Nephron (organoid): ENCODE data around the gene FADS6.

Experiments
- H3K27ac Mint-ChIP-seq, 3 experiments: 2 replicates each; pipeline ENCODE4 v1.8.0; 2020; ENCODE audit warnings: mixed read lengths in 3 of 3, mild to moderate bottlenecking in 2 of 3, moderate library complexity in 1 of 3
- H3K27me3 Mint-ChIP-seq: 2 replicates; pipeline ENCODE4 v1.8.0; 2021; ENCODE audit warnings: low read depth, mild to moderate bottlenecking, moderate library complexity, mixed read lengths
- H3K36me3 Mint-ChIP-seq: 2 replicates; pipeline ENCODE4 v1.8.0; 2020; ENCODE audit warnings: low read depth, mixed read lengths
- H3K4me1 Mint-ChIP-seq: 2 replicates; pipeline ENCODE4 v1.8.0; 2020; ENCODE audit warnings: mixed read lengths
- H3K4me3 Mint-ChIP-seq, 3 experiments: 2 replicates each; pipeline ENCODE4 v1.8.0; 2020; ENCODE audit warnings: mild to moderate bottlenecking in 3 of 3, mixed read lengths in 3 of 3, moderate library complexity in 2 of 3
- H3K9me3 Mint-ChIP-seq: 2 replicates; pipeline ENCODE4 v1.8.0; 2020; ENCODE audit warnings: mixed read lengths
- TF ChIP-seq, protein P1 (sequence below), 3 experiments: fragments of 200-600 bp; sonication (generic); IDR thresholded peaks; one replicate each; pipeline ENCODE4 v1.5.0; 2021; ENCODE audit warnings: antibody characterized with exemption in 3 of 3; ENCODE audit not compliant: unreplicated experiment in 3 of 3

The FADS6 gene

DNA sequence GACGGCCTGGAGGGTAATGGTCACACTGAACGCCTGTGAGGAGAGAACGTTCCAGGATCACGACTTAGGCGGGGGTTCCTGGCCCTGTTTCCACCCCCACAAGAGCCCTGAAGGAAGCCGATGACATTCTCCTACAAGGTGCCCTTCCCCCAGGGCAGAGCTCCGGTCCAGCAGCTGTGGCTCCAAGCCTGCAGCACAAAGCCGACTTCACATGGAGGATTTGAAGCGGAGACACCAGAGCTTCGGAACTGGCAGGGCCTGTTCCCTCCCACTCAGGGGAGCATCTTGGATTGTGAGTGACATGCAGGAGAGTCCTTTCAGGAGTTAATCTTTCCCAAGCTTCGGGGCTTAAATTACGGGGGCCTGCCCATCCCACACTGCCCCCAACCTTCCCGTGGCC, 5.0 kb downstream of the FADS6 start:
- no peaks in the 10 kb centered on the region for H3K36me3 Mint-ChIP-seq
- peaks cover 2% of the 10 kb centered on the region for H3K9me3 Mint-ChIP-seq
- TF ChIP-seq, protein P1, sequence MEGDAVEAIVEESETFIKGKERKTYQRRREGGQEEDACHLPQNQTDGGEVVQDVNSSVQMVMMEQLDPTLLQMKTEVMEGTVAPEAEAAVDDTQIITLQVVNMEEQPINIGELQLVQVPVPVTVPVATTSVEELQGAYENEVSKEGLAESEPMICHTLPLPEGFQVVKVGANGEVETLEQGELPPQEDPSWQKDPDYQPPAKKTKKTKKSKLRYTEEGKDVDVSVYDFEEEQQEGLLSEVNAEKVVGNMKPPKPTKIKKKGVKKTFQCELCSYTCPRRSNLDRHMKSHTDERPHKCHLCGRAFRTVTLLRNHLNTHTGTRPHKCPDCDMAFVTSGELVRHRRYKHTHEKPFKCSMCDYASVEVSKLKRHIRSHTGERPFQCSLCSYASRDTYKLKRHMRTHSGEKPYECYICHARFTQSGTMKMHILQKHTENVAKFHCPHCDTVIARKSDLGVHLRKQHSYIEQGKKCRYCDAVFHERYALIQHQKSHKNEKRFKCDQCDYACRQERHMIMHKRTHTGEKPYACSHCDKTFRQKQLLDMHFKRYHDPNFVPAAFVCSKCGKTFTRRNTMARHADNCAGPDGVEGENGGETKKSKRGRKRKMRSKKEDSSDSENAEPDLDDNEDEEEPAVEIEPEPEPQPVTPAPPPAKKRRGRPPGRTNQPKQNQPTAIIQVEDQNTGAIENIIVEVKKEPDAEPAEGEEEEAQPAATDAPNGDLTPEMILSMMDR (IDR thresholded peaks at IDR 0.05; ENCODE audit: unreplicated experiment in 3 of 3): no peak
- no peak overlapping the region for H3K4me3 Mint-ChIP-seq
- H3K27ac Mint-ChIP-seq: no peak overlapping the region
- no peaks in the 10 kb centered on the region for H3K4me1 Mint-ChIP-seq
- peaks cover 63% of the 10 kb centered on the region for H3K27me3 Mint-ChIP-seq

DNA sequence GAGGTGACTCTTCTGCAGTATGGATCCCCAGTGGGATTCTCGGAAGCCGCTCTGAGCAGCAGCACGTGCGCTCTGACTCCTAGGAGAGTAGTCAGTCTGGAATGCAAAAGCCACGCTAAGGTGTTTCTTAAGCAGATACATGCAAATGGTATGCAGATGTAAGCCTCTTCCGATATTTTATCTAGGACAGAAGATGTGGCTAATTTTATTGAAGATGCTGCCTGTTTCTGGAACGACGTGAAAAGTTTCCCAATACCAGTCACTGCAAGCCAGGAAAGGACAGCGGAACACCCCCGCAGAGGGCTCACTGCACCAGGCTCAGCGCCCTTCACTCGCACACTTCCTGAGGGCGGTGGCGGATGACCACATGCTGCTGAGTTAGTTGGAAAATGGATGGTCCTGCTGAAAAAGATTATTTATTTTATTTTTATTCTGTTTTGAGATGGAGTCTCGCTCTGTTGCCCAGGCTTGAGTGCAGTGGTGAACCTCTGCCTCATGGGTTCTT, 10.1 kb downstream of the FADS6 start:
- H3K4me1 Mint-ChIP-seq: no peaks in the 10 kb centered on the region
- TF ChIP-seq, protein P1 (IDR thresholded peaks at IDR 0.05; ENCODE audit: unreplicated experiment in 3 of 3): no peak
- peaks cover 26% of the 10 kb centered on the region for H3K27me3 Mint-ChIP-seq
- no peak overlapping the region for H3K27ac Mint-ChIP-seq
- no peaks in the 10 kb centered on the region for H3K36me3 Mint-ChIP-seq
- no peak overlapping the region for H3K4me3 Mint-ChIP-seq
- peaks cover 2% of the 10 kb centered on the region for H3K9me3 Mint-ChIP-seq

DNA sequence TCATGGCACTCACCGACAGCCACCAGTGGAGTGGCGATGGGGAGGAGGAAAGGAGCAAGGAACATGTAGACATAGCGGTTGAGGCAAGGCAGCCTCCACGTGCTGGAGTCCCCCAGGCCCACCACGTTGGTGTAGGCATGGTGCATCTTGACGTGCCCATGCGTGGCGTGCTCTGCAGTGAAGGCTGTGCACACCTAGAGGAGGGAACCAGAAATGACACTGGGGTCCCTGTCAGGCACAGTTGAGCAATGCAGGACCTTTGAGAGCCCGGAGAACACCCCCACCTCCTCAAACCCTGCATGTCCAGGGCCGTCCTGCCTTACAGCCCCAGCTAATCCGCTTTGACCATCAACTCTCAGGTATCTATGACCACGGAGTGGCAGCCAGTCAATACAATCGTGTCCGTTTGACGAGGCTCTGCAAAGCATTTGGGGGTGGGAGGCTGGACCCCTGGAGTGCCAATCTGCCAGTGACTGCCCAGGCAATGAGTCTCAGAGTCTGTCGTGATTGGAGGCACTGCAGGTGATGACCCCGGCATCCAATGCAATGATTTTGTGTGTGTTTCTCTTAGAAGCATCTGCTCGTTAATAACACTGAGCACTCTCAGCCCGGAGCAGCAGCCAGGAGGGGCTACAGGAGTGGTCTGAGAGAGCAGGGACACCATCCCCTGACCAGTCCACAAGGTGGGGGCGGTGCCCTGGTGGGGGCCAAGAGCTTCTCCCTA, 10.8 kb downstream of the FADS6 start:
- no peak overlapping the region for H3K4me3 Mint-ChIP-seq
- no peak overlapping the region for H3K27ac Mint-ChIP-seq
- H3K36me3 Mint-ChIP-seq: no peaks in the 10 kb centered on the region
- peaks cover 29% of the 10 kb centered on the region for H3K27me3 Mint-ChIP-seq
- TF ChIP-seq, protein P1 (IDR thresholded peaks at IDR 0.05; ENCODE audit: unreplicated experiment in 3 of 3): no peak
- H3K9me3 Mint-ChIP-seq: peaks cover 2% of the 10 kb centered on the region
- H3K4me1 Mint-ChIP-seq: no peaks in the 10 kb centered on the region

DNA sequence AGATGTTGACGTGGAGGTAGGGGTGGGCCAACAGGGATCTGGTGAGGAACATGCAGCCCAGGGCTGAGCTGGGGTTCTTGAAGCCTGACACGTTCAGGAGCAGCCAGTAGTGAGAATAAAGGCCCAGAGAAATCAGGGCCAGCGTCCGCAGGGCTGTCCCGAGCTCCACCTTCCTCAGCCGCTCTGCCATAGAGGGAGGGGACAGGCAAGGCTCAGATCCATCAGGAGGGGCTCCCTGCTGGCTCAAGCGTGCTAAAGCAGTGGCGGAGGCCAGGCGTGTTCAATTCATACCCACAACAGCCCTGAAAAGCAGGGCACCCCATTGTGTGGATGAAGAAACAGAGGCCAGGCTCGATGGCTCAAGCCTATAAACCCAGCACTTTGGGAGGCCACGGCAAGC, 12.4 kb downstream of the FADS6 start:
- Mint-ChIP-seq H3K27me3 (peaks cover 28% of the 10 kb centered on the region), H3K36me3 (no peaks in the 10 kb centered on the region), H3K4me1 (no peaks in the 10 kb centered on the region), H3K9me3 (no peaks in the 10 kb centered on the region), H3K27ac (no peak overlapping the region), H3K4me3 (no peak overlapping the region)
- TF ChIP-seq, protein P1 (IDR thresholded peaks at IDR 0.05; ENCODE audit: unreplicated experiment in 3 of 3): no peak

DNA sequence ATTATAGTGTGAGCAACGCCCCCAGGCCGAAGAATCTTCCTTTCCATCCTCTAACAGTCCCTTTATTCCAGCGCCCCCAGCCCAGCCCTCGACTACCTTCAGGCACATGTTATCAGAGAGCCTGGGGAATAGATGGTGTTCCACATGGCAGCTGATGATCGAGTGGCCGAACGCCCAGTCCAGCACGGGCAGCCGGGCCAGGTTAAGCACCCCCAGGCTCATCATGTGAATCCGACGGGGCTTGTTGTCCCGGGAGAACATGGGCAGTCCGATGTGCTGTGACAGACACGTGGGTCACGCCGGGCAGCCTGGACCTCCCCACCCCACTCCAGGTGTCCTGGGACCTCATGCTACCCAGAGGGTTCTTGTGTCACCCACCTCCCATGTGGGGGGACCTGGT, 14.1 kb downstream of the FADS6 start:
- H3K27me3 Mint-ChIP-seq: peaks cover 26% of the 10 kb centered on the region
- TF ChIP-seq, protein P1 (IDR thresholded peaks at IDR 0.05; ENCODE audit: unreplicated experiment in 3 of 3): no peak
- no peaks in the 10 kb centered on the region for H3K9me3 Mint-ChIP-seq
- no peak overlapping the region for H3K4me3 Mint-ChIP-seq
- H3K36me3 Mint-ChIP-seq: no peaks in the 10 kb centered on the region
- no peak overlapping the region for H3K27ac Mint-ChIP-seq
- no peaks in the 10 kb centered on the region for H3K4me1 Mint-ChIP-seq

DNA sequence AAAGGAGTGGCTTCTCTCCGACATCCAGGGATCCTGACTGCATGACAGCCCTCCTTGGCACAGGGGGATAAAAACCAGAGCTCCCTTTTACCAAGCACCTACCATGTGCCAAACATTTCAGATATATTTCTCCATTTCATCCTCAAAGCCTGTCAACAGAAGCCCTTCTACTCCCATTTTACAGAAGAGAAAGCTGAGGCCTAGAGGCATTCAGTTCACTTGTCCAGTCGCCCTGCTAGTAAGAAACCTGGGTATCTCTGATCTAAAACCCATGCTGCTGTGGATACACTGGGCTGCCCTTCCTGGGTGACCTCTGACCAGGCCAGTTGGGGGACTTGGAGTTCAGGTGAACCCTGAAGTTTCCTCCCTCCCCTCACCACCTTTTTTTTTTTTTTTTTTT, 14.8 kb downstream of the FADS6 start:
- Mint-ChIP-seq H3K9me3 (no peaks in the 10 kb centered on the region), H3K4me3 (no peak overlapping the region), H3K27ac (no peak overlapping the region), H3K36me3 (no peaks in the 10 kb centered on the region), H3K27me3 (peaks cover 25% of the 10 kb centered on the region), H3K4me1 (peaks cover 5% of the 10 kb centered on the region)
- TF ChIP-seq, protein P1 (IDR thresholded peaks at IDR 0.05; ENCODE audit: unreplicated experiment in 3 of 3): no peak
